LoVo (cell line): ENCODE data around the gene PUM1.

Experiments used
- DNase-seq: peaks from one replicate; pipeline ENCODE4 v3.0.0-alpha.2; 2016; ENCODE audit warnings: low spot score

PUM1 gene

DNA sequence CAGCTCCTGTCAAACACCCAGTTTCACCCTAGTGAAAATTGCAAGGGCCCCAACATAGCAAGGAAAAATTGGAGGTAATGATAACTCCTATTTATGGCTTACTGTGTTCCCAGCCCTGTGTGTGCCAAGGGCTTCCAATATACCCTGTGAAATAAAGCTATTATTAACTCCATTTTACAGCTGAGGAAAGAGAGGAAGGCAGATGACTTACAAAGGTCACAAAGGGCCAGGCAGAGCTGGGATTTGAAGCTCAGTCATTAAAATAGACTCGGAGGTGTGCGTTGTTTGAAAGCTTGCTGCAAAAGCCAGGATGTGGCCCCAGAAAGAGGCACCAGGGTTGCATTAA, 136.8 kb downstream of the PUM1 start:
- DNase-seq = no peak

DNA sequence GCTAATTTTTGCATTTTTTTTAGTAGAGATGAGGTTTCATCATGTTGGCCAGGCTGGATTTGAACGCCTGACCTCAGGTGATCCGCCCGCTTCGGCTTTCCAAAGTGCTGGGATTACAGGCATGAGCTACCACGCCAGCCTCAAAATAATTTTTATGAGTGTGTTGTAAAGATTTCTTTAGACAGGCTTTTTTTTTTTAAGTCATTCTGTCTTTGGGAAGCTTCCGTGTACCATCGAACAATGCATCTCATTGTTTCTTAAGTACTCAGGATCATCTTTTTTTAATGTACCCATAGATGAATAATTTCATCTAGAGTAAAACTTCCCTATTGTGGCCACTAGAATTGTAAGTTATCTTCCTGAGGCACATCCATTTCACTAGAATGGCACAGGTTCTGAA, 137.3 kb downstream of the PUM1 start:
- no peak for DNase-seq

DNA sequence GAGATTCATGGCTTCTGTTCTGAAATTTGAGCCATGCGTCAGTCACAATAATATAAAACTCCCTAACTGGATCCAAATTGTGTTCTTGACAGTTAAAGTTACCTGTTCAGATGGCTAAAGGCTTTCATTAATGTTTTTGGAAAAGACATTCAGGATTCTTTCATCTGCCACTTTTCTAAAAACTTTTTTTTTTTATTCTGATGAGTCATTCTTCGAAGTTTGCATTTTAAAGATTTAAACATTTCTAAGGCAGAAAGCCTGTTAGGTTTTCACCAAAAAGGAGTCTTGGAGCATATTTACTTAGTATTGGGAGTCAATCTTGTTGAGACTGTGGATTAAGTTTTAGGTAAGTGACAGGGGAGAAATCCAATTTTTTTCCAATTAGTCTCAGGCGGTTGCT, 138.1 kb downstream of the PUM1 start:
- no peak for DNase-seq

DNA sequence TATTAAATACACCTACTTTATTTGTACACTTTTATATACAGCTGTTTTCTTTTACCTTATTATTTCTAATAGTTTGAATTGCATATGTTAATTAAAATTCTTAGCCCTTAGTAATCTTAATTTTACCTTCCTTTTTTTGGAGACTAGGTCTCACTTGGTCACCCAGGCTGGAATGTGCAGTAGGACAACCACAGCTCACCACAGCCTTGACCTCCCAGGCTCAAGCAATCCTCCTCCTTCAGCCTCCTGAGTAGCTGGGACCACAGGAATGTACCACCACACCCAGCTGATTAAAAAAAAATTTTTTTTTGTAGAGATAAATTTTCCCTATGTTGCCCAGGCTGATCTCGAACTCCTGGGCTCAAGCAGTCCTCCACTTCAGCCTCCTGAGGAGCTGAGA, 141.9 kb downstream of the PUM1 start:
- no peak for DNase-seq

DNA sequence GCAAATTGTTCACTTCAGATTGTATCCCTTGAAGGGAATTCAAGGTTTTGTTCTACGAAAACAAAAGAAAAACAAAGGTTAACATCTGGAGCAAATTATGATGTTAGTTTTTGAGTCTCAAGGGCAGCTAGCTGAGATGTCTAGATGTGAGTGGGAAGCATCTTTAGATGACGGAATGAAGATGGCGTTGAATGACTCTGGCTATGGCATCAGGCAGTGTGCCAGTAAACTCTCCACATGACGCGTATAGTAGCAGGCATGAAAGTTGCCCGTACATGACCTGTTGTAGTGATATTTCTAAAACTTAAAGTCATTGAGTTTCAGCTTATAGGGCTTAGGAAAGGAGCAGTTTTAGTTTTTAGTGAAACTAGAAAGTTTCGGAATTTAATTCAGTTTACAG, 144.7 kb downstream of the PUM1 start:
- DNase-seq = no peak

DNA sequence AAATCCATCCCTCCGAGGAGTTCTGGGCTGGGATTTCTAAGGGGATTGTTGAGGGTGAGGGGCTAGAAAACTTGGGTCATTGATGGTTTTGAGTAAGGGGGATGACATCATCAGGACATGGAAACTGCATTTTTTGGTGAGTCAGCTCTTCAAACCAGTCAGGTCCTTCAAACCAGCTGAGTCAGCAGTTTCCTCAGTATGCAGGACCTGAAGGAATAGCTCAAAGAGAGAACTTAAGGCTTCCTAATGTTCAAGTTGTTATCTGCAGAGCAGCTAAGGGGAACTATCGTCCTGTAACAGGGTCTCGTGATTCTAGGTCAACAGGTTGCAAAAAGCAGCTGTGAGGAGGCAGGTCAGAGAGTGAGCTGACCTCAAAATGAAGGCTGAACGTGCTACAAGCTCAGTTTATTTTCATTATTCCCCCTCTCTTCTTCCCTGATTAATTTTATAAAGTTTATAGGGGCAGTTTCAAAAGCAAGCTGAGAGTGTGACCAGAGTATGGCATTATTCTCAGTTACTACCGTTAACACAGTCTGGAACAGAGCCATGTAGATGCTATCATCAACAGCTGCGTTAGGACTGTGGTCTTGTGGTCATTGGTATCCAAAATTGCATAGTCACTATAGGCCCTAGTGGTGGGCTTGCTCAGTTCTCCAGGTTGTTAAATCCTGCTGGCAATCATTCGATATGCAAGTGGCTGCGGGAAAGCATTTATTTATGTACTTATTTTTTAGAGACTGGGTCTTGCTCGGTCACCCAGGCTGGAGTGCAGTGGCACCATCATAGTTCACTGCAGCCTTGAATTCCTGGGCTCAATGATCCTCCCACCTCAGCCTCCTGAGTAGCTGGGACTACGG, 146.3 kb downstream of the PUM1 start:
- DNase-seq = no peak

- DNase-seq = no peak
Observed at GRCh38 chr1:30916296-30916695, 149.2 kb downstream of the PUM1 start.

- DNase-seq = no peak
Observed at GRCh38 chr1:30915491-30916230, 149.9 kb downstream of the PUM1 start.

- no peak for DNase-seq
Observed at GRCh38 chr1:30914931-30915330, 150.6 kb downstream of the PUM1 start.

- no peak for DNase-seq
Observed at GRCh38 chr1:30914587-30914922, 151.0 kb downstream of the PUM1 start.

DNA sequence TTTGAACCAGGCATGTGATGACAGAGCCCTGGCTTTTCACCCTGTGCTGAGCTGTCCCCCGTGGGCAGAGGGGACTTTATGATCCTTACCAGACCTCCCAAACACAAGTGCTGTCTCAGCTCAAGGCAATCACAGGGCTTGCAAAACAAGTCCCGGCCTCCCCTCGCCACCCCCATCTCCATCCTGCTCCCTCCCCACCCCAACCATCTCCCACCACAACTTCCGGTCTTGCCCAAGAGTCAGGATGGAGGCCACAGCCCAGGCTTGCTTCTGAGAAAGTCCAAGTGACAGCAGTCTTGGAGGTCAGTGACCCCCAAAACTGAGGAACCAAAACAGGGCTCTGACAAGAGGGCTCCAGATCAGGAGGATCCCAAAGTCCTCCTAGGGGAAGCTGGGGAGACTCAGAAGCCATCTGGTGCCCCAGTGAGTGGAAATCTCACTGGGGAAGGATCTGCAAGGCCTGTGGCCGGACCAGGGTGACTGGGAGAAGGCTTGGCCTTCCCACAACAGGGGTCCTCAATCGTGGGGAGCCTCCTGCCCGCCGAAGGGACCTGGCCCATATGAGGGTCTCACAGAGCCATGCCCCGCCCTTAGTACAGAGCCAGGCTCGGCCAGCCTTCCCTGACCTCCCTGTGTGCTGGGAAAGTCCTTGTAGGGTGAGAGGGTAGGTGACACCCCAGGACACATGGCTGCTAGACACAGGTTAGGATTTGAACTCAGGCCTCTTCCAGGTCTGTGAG, 152.4 kb downstream of the PUM1 start:
- DNase-seq = no peak

- no peak for DNase-seq
Observed at GRCh38 chr1:30912224-30912623, 153.3 kb downstream of the PUM1 start.

- peak; percentile 77 for DNase-seq
Observed at GRCh38 chr1:30911059-30911954, 154.2 kb downstream of the PUM1 start.

DNA sequence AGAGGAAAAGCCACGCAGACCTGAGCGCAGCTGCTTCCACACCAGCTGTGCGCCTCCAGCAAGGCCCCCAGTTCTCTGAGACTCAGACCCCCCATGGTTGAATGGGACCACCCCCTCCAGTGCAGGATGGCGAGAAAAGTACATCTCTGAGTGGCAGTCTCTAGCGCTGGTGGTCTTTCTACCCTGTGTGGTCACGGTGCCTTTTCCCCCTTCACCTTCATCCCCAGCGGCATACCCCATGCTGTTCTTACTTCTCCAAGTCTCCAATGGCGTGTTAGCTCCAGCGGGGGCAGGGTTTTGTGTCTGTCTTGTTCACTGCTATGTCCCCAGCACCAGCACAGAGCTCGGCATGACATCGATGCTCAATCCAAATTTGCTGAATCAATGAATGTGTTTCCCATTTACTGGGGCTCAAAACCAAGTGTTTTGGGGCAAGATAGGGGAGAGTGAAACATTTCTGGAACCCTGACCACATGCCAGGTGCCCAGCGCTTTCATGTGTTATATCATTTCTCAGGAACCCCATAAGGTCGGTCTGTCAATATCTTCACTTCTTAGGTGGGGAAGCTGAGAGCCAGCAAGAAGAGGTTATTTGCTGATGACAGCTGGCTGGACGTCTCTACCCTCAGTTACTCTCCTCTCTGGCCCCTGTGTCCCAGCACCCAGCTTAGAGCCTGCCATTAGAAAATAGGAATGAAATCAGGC, 156.0 kb downstream of the PUM1 start:
- no peak for DNase-seq

DNA sequence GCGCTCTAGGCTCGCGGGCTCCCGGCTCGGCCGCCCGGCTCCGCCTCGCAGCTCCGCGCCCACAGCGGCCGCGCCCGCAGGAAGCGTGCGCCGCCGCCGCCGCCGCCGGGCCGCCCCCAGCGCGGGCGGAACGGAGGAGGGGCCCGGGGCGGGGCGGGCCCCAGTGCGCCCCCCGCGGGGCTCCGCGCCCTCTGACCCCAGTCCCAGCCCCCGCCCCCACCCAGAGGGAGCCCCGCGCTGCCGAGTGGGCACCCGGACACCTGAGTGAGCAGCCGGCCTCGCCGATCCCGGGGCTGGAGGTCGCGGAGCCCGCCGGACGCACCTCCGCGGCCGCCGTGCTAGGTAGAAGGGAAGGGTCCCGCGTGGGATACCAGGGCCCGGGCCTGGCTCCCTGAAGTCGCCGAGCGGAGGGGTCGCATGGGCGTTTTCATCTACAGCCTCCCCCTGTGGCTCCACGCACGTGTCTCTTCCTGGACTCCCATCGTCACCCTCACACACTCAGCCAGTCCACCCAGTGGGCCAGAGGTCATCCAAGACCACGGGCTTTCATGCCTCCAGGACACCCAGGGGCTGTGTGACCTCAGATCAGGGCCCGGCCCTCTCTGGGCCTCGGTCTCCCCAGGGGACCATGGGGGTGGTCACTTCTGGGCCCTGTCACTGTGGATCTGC, 156.7 kb downstream of the PUM1 start, which contains the start of gene SDC3:
Gene SDC3, minus strand, starts transcription at position 63 of the 669 bp plus-strand sequence. CDS start 172 bp downstream, outside the sequence.
- DNase-seq = peak; percentile 41

DNA sequence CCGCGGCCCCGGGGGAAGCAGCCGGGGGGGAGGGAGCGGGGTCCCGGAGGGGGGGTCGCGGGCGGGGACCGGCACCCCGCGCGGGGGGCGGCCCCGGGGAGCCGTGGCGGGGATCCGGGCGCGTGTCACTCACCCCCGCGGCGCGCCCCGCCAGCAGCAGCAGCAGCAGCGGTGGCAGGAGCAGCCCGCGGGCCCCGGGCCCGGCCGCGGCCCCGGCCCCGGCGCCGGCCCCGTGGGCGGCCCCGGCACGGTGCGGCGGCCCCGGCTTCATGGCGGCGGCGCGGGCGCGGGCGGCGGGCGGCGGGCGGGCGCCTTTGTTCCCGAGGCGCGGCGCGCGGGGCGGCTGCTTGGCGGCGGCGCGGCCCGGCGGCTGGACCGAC, 157.2 kb downstream of the PUM1 start:
- DNase-seq = no peak

DNA sequence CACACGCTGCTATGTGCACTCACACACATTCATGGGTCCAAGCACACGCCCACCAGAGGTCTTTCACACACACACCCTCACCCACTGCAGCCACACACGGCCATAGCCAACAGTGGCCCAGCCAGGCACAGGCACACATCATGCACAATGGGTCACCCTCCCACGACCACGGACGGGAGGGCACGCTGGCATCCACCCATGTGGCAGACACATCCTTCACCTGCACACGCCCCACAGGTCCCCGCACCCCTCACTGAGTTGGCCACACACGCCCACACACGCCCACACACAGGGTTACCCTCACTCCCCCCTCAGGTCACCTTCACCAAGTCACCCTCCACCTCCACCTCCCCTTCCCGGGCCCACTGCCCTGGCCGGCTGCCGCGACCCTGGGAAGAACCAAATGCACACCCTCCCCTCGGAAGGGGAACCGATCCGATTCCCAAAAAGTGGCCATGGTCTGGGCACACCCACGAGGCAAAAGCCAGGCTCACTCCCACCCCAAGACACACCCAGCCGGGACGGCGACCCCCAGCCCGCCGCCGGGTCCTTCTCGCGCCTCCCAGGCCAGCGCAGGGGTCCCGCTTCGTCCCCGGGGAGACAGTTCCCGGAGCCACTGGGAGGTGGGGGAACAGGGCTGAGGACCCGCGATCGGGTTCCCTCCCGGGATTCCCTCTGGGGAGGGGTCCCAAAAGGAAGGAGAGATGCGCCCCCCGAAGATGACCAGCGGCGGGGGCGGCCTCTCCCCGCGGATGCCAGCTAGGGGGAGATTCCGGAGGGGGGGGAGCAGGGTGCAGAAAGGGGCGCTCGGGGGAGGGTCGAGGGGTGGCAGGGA, 157.8 kb downstream of the PUM1 start:
- no peak for DNase-seq

DNA sequence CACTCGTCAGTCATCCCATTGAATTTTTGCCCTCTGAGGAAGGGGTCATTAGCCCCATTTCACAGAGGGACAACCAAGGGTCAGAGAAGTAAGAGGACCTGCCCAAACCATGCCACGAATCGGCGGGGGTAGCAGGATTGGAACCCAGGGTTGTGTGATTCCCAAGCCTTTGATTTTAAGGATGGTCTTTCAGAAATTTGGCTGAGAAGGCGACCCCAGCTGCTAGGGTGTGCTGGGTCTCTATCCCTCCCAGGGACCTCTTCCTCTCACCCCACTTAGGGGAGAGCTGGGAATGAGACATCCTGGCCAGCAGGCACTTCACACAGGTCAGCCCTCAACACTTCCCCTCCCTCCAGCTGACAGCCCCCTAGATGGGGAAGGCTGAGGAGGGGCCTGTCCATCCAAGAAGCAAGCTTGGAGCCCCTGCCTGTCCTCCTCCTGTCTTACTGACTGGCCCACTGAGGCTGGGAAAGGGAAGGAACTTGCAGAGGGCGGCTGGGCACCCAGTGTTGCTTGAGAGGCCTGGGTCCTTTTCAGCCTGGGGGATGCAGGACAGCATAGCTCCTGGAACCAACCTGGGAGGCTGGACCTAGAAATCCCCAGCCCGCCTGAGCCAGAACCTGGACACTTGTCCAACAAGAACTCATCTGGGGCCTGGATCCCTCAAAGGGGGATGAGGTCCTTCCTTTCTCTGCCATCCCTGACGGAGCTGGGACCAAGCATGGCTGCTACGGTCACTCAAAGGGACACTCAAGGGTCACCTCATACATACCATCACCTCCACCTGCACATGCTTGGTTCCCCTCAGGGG, 158.7 kb downstream of the PUM1 start:
- DNase-seq = no peak
